ENCODE measurements around the gene EXOC3L4. TPM values are rescaled to one million over a fixed set of nuclear protein-coding genes. Genes with fewer than 3 reads are reported as not detected.
"Not testable (repeated sequence)": the region's sequence is repeated elsewhere in the genome, so short reads cannot be mapped to it uniquely, and the experiment has no call there.

EXOC3L4 gene
- polyA plus RNA-seq, 12 donors: 0.11 to 1.8 (median 0.97) TPM; not detected in 2

- DNase-seq: no peak
Observed at GRCh38 chr14:103146141-103146709, 51.7 kb downstream of the EXOC3L4 start.

GRCh38 chr14:103149351-103150237 lies 55.1 kb downstream of the EXOC3L4 start:
- no peak for DNase-seq

- no peak for DNase-seq
Observed at GRCh38 chr14:103151270-103151945, 56.9 kb downstream of the EXOC3L4 start.

GRCh38 chr14:103155010-103155409 lies 60.5 kb downstream of the EXOC3L4 start:
- no peak for DNase-seq

- not testable (repeated sequence) for DNase-seq
Observed at GRCh38 chr14:103155416-103155815, 60.9 kb downstream of the EXOC3L4 start.

- DNase-seq: no peak
Observed at GRCh38 chr14:103155826-103156394, 61.4 kb downstream of the EXOC3L4 start.

- DNase-seq: no peak
Observed at GRCh38 chr14:103156651-103157378, 62.3 kb downstream of the EXOC3L4 start.

GRCh38 chr14:103157969-103158368 lies 63.4 kb downstream of the EXOC3L4 start:
- DNase-seq: no peak

GRCh38 chr14:103158688-103159087 lies 64.2 kb downstream of the EXOC3L4 start:
- no peak for DNase-seq

Other genes with a start within 250 kb of the EXOC3L4 start
- gene AMN, start 172.1 kb upstream of the EXOC3L4 start, polyA plus RNA-seq (ENCODE audit: insufficient read length in 12 of 12): 10 to 100 TPM in 1 of 12 donors, 1 to 10 TPM in 3, under 1 TPM in 7, not detected in 1; 0.16 to 32.7 (median 0.62) TPM
- 10 to 100 TPM in 11 of 12 donors, not detected in 1; 33.9 to 62.4 (median 52.0) TPM for gene CDC42BPB, start 37.2 kb upstream of the EXOC3L4 start, polyA plus RNA-seq (ENCODE audit: insufficient read length in 12 of 12)
- gene LBHD2, start 10.5 kb upstream of the EXOC3L4 start, polyA plus RNA-seq (ENCODE audit: insufficient read length in 12 of 12): under 1 TPM in 2 of 12 donors, not detected in 10; 0.23 to 0.39 TPM
- gene TNFAIP2, start 28.7 kb downstream of the EXOC3L4 start, polyA plus RNA-seq (ENCODE audit: insufficient read length in 12 of 12): 10 to 100 TPM in 11 of 12 donors, not detected in 1; 36.4 to 66.2 (median 51.0) TPM
- 100 to 1,000 TPM in 11 of 12 donors, not detected in 1; 120 to 234 (median 198) TPM for gene EIF5, start 239.5 kb downstream of the EXOC3L4 start, polyA plus RNA-seq (ENCODE audit: insufficient read length in 12 of 12)

All from muscle of arm (tissue), 12 donors.